ENCODE results near the gene SUMF1. TPM values are rescaled to one million over a fixed set of nuclear protein-coding genes. Genes with fewer than 3 reads are reported as not detected.
"Not testable (repeated sequence)": the region's sequence is repeated elsewhere in the genome, so short reads cannot be mapped to it uniquely, and the experiment has no call there.

SUMF1 gene
- total RNA-seq, 1 donor from 2014 or later: 44.5 TPM

GRCh38 chr3:4335840-4336562 lies 131.1 kb downstream of the SUMF1 start:
- no peak for DNase-seq (ENCODE audit: low read depth)
- TF ChIP-seq CTCF (conservative IDR thresholded peaks at IDR 0.05; ENCODE audit: low read depth, low read length): no peak
- no peak overlapping the region for H3K4me3 ChIP-seq (ENCODE audit: low read depth, low read length)

GRCh38 chr3:4334548-4334947 lies 132.5 kb downstream of the SUMF1 start:
- TF ChIP-seq CTCF (conservative IDR thresholded peaks at IDR 0.05; ENCODE audit: low read depth, low read length): peak; percentile 29
- DNase-seq (ENCODE audit: low read depth): no peak
- H3K4me3 ChIP-seq (ENCODE audit: low read depth, low read length): no peak overlapping the region

GRCh38 chr3:4332991-4333390 lies 134.1 kb downstream of the SUMF1 start:
- no peak overlapping the region for H3K4me3 ChIP-seq (ENCODE audit: low read depth, low read length)
- TF ChIP-seq CTCF (conservative IDR thresholded peaks at IDR 0.05; ENCODE audit: low read depth, low read length): no peak
- no peak for DNase-seq (ENCODE audit: low read depth)

- DNase-seq (ENCODE audit: low read depth): no peak
- no peak for TF ChIP-seq CTCF (conservative IDR thresholded peaks at IDR 0.05; ENCODE audit: low read depth, low read length)
- no peak overlapping the region for H3K4me3 ChIP-seq (ENCODE audit: low read depth, low read length)
Observed at GRCh38 chr3:4332574-4332973, 134.5 kb downstream of the SUMF1 start.

GRCh38 chr3:4332111-4332510 lies 135.0 kb downstream of the SUMF1 start:
- H3K4me3 ChIP-seq (ENCODE audit: low read depth, low read length): no peak overlapping the region
- TF ChIP-seq CTCF (conservative IDR thresholded peaks at IDR 0.05; ENCODE audit: low read depth, low read length): no peak
- DNase-seq (ENCODE audit: low read depth): no peak

- DNase-seq (ENCODE audit: low read depth): not testable (repeated sequence)
Observed at GRCh38 chr3:4329806-4330205, 137.3 kb downstream of the SUMF1 start.

GRCh38 chr3:4326868-4327267 lies 140.2 kb downstream of the SUMF1 start:
- no peak for TF ChIP-seq CTCF (conservative IDR thresholded peaks at IDR 0.05; ENCODE audit: low read depth, low read length)
- DNase-seq (ENCODE audit: low read depth): no peak
- H3K4me3 ChIP-seq (ENCODE audit: low read depth, low read length): no peak overlapping the region

More at GRCh38 chr3:4329806-4330205, 137.3 kb downstream of the SUMF1 start:
- not testable (repeated sequence) for H3K4me3 ChIP-seq (ENCODE audit: low read depth, low read length)

All from epithelial cell of proximal tubule (primary cell).